GM18526 (cell line): ENCODE data around the gene MROH2B.

ENCODE experiments used
- POLR2A ChIP-seq: IDR thresholded peaks from 3 replicates; pipeline ENCODE4 v1.6.1; 2011; ENCODE audit not compliant: insufficient read length; ENCODE audit errors: extremely low read depth

Gene MROH2B

GRCh38 chr5:40988746-40989510, 82.2 kb downstream of the MROH2B start:
- no peak for TF ChIP-seq POLR2A

GRCh38 chr5:40987349-40987748, 83.8 kb downstream of the MROH2B start:
- TF ChIP-seq POLR2A, result no peak

- TF ChIP-seq POLR2A, result no peak
These were observed 84.5 kb downstream of the MROH2B start for GRCh38 chr5:40986666-40987065.

- no peak for TF ChIP-seq POLR2A
These were observed 85.6 kb downstream of the MROH2B start for GRCh38 chr5:40985501-40985900.

GRCh38 chr5:40984884-40985283, 86.3 kb downstream of the MROH2B start:
- no peak for TF ChIP-seq POLR2A

- no peak for TF ChIP-seq POLR2A
These were observed 87.4 kb downstream of the MROH2B start for GRCh38 chr5:40983781-40984180.

GRCh38 chr5:40981420-40981819, 89.7 kb downstream of the MROH2B start:
- TF ChIP-seq POLR2A, result no peak

- no peak for TF ChIP-seq POLR2A
These were observed 94.3 kb downstream of the MROH2B start for GRCh38 chr5:40976836-40977235.

- no peak for TF ChIP-seq POLR2A
These were observed 95.1 kb downstream of the MROH2B start for GRCh38 chr5:40976041-40976440.

GRCh38 chr5:40973364-40974004, 97.7 kb downstream of the MROH2B start:
- TF ChIP-seq POLR2A, result no peak

GRCh38 chr5:40972434-40972833, 98.7 kb downstream of the MROH2B start:
- TF ChIP-seq POLR2A, result no peak

GRCh38 chr5:40962207-40962955, 108.8 kb downstream of the MROH2B start:
- no peak for TF ChIP-seq POLR2A

GRCh38 chr5:40960037-40960436, 111.1 kb downstream of the MROH2B start:
- no peak for TF ChIP-seq POLR2A

GRCh38 chr5:40958811-40959210, 112.3 kb downstream of the MROH2B start:
- no peak for TF ChIP-seq POLR2A

GRCh38 chr5:40957048-40957447, 114.1 kb downstream of the MROH2B start:
- TF ChIP-seq POLR2A, result no peak

GRCh38 chr5:40955313-40955712, 115.8 kb downstream of the MROH2B start:
- TF ChIP-seq POLR2A, result no peak
